Putamen (tissue), 1 donor: ENCODE data around the gene MMP11.
A peak's percentile ranks its signal among the peaks of the same experiment; 100 is the strongest.

Source experiments
- DNase-seq: peaks from one replicate; pipeline ENCODE4 v3.0.0-alpha.2; 2016; ENCODE audit warnings: low spot score

The MMP11 gene

DNA sequence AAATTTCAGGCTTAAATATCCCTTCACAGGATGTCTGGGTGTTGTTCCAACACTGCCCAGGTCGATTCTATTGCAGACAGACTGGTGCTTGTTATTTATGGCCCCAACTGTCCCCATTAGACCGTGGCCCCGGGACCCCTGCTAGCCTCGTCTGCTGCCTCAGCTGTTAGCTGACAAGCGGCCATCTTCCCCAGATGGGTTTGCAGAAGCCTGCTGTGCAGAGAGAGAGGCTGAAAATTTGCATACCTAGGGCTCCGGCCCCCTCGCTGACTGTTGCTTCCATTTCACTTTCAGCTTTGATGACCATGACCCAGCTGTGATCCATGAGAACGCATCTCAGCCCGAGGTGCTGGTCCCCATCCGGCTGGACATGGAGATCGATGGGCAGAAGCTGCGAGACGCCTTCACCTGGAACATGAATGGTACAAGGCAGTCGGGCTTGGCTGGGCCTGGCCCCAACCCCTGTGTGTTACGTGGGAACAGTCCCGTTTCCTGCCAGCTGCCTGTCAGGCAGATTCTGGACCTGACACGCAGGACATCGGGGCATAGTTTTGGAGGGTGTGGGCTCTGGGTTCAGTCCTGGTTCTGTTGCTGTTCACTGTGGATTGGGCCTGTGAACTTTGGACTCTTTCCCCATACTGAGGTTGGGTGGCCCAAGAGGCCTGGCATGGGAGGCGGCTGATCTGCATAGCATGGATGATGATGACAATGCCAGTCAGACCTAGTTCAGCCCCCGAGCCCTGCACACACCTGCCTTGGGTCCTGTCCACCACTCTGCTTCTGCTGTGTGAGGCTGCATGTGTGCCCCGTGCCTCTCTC is 30.6 kb downstream of the MMP11 start:
- no peak for DNase-seq

DNA sequence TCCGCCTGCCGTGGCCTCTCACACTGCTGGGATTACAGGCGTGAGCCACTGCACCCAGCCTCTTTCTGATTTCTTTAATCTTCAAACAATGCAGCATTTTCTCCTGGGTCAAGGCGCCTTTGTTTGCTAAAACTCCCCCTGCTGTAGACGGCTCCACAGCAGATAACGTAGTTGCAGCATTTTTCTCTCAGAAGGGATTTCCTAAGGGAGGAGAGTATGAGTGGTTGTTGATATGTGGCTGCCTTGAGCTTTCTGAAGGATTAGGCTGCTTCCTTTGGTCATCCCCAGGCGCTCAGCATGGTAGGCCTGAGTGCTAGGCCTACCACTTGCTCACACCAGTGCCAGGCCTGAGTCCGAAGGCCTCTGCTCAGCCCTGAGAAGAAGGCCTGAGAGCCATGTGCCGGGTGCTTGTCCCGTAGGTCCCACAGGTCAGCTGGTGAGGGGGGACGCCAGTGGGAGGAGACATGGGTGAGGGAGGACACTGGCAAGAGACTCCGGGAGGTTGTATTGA is 32.2 kb downstream of the MMP11 start:
- no peak for DNase-seq

DNA sequence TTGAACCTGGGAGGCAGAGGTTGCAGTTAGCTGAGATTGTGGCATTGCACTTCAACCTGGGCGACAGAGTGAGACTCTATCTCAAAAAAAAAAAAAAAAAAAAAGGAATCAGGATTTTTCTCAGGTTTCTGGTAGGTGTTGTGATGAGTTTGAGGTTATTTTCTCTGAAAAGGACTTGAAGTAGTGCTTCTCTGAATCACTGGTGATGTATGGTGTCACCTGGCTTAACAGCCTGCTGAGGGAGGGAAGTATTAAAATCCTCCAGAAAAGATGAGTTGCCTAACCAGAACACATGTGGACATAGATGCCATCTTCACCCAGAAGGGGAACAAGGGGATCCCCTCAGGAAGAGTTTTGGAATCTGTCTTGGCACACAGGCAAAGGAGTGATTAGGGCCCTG is 34.2 kb downstream of the MMP11 start:
- DNase-seq: no peak

DNA sequence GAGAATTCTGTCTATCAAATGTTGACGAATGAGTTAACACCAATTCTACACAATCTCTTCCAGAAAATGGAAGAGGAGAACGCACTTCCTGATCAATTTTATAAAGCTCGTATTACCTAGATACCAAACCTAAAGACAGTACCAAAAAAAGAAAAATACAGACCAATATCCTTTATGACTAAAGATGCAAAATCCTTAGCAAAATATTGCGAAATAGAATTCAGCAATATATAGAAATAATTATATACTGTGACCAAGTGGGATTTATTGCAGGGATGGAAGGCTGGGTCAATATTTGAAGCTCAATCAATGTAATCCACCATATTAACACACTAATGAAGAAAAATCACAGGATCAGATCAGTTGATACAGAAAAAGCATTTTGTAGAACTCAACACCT is 39.7 kb downstream of the MMP11 start:
- DNase-seq: no peak

DNA sequence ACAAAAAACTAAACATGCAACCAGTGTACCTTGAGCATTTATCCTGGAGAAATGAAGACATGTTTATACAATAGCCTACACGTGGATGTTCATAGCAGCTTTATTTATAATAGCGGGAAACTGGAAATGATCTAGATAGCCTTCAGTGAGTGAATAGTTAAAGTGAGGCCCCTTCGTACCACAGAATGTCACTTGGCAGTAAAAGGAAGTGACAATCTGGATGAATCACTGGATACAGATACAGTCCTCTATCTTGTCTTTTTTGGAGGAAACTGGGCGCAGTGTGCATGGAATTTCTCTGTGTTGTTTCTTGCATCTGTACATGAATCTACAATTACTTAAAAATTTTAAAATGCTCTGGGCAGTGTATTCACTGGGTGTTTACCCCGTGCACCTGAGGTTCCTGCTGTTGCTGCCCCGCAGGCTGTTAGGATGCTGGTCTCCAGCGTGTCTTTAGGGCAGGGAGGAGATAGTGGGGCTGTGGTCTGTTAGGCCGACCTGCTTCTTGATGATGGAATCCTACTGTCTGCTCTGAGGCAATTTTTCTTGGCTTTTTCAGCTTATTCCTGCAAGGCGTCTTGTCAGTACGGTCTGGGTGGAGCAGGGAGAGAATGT is 43.0 kb downstream of the MMP11 start:
- no peak for DNase-seq

DNA sequence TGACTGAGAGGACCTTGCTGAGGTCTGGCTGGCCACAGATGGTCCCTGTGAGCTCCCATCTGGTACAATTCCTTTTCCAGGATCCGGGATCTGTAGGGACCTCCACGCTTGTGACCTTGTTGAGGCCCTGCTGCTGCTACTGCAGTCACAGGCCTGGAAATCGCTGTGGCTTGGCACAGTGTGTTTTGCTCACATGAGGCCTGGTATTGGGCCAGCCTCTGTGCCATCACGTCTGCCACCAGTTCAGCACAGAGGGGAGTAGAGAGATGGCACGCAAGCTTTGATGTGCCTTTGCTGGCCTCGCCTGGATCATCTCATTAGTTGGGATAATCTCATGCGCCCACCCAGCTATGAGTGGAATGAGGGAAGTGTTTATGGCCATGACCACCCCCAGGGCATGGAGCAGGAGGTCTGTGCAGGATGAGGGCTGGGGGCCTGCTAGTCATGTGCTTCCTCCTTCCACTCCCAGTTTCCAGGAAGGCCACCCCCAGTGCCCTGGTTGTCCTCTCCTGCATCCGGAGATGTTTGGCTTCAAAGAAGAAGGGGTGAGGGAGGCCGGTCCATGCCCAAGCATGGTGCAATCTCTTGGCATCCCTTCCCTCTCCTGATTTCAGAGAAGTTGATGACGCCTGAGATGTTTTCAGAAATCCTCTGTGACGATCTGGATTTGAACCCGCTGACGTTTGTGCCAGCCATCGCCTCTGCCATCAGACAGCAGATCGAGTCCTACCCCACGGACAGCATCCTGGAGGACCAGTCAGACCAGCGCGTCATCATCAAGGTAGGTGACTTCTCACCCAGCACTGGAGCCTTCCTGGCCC is 43.7 kb downstream of the MMP11 start:
- DNase-seq: peak; percentile 73

DNA sequence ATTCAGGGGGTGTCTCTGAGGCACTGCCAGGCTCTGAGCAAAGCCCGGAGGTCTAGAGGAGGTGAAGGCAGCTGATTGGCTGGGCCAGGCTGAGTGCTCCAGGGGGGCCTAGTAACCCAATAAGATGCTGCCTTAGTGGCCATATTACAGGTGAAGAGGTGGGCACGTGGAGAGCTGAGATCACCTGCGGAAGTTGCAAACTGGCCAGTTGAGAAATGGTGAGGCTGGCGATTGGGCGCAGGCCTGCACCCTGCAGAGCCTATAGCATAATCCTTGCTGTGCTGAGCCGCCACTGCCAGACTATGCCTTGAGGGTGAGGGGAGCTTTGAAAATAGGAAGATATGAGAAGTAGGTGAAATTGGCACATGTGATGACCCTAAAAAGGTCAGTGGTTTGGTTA is 44.5 kb downstream of the MMP11 start:
- no peak for DNase-seq

DNA sequence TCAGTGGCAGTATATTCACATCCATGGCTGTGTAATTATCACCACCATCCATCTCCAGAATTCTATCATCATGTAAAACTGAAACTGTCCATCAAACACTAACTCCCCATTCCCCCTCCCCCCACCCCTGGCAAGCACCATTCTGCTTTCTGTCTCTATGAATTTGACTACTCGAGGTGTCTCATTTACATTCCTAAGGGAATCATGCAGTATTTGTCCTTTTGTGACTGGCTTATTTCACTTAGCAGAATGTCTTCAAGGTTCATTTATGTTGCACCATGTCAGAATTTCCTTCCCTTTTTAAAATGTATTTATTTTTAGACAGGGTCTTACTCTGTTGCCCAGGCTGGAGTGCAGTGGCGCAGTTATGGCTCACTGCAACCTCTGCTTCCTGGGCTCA is 45.9 kb downstream of the MMP11 start:
- DNase-seq: no peak

DNA sequence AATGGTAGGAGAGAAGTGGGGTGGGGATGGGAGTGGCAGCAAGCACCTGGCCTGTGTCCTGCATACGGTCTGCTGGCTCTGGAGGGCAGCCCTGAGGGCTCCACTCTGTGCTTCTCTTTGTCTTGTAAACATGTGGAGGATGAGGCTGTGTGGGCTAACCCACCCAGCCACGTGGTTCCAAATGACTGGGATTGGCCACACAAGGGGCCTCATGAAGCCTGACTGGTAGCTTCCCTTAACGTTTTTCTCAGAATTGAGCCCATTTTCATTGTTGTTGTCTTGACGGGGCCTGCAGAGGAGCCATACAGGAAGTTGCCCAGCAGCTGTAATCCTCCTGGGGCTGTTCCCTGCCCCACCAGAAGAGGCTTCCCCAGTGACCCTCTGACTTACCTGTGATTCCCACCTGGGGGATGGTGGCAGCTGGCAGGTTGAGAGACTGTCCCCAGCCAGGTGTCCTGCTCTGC is 48.1 kb downstream of the MMP11 start:
- no peak for DNase-seq

DNA sequence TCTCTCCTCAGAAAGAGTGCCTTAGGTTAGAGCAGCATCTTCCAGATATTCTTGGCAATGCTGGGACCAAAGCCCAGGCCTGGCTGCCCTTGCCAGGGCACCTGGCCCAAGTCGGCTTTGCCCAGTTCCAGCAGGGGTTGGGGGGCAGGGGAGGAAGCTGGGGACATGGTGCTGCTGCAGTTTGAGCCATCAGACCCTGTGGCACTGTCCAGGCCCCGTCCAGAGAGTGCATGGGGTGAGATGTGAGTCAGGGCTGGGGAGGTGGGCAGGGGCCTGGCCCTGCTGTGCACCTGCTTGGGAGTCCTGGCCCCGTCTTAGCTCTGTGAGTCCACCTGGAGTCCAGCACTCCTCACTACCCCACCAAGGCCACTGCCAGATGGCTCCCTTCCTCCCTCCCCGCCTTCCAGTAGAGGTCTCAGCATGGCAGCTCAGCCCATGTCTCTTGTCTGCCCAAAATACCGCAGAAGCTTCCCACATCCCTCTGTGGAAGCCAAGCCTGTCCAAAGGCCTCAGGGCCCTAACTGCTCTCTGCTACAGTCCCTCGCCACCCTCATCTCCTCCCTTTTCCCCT is 49.5 kb downstream of the MMP11 start:
- DNase-seq: no peak

DNA sequence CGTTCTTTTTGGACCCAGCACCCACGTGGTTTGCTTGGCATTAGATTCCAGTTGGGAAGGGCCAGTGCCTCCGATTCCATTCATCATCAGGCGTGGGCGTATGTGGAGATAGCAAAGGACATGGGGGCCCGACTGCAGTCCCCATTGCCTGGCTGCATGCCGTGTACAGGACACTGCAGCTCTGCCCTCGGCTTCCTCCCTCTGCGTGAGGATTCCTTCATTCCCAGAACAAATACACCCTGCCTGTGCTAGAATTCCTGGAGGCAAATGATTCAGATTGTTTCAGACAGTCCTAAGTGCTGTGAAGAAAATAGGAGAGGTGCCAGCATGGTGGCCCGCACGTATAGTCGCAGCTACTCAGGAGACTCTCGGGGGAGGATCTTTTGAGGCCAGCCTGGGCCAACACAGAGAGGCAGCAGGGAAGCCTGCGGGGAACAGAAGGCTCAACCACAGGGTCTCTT is 50.7 kb downstream of the MMP11 start:
- DNase-seq: no peak

DNA sequence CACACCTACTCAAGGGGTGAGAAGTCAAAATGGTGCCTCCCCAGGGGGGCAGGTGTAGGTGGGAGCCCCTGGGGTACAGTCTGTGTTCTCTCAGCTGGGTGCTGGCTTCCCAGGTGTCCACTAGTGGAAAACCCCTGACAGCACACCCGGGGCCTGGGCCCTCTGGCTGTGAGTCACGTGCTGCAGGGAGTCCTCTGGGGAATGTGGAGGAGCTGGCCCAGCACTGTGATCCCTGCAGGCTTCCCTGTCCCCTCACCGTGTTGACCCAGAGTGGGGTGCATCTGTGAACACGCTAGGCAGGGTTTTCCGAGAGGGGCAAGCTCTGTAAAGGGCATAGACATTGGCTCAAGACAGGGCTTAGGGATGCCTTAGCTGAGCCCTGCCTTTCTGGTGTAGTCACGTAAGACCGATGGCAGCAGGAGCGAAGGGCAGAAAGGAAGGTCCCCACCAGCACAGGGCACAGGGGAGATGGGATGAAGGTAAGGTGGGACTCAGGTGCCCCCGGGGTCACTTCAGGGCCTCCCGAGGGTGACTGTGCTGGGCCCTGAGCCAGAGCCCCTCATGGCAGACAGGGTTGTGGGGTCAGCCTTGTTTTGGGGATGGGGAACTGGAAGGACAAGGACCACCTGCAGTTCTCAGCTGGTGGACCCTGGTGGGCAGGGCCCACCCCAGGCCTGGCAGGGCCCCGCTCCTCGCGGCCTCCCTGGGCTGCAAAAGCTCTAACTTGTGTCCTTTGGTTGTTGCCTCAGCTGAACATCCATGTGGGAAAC is 52.0 kb downstream of the MMP11 start:
- DNase-seq: no peak

DNA sequence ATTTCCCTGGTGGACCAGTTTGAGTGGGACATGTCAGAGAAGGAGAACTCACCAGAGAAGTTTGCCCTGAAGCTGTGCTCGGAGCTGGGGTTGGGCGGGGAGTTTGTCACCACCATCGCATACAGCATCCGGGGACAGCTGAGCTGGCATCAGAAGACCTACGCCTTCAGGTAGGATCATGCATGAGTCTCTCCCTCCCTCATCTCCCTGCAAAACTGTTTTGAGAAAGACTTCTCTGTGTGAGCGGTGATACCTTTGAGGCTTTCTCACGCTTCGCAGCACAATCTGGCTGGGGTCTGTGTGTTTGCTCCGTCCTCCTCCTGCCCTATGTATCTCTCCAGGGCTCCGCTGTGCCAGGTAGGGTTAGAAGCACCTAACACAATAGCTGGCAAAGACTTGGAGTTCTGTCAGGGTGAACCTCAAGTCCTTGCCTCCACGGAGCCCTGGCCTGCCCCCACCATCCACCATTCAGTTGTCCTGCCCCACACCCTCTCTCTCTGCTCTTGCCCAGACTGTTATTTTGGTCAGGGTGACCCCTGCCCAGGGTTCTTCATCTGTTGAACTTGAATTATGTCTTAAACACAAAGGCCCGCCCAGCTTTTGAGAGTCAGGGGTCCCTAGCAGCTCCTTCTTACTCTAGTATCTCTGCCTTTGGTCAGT is 52.7 kb downstream of the MMP11 start:
- no peak for DNase-seq

DNA sequence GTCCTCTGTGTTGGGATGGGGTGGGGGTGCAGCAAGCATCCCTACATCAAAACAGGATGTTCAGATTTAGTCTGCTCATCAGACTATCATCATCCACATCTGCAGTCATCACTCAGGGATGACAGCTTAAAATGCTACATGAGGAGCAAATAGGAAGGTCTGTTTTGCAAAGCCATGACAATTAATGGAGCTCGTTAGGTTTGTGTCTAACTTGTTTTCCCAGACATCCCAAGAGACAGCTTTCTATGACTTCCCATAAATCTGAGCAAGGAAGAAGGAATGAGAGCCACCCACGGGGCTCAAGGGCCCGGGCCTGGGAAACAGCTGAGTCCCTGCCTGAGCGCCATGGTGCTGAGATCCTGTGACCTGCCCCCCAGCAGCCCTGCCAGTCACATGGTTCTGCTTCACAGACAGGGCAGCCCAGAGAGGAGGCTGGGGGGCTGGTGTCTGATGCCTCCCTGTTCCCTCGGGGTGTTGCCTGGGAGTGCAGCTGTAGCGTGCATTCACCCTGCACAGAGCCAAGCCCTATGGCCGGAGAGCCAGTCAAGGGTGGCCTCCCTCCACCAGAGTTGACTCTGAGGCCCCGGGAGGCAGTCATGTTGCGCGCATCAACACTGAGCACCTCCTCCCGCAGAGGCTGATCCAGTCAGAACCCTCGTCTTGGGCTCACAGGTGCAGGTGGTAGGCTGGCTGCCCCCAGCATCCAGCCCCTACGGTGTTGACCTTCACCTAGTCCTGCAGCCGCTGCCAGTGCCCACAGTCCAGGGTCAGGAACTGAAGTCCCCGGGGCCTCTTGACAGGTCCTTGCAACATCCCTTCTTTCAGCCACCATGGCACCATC is 54.1 kb downstream of the MMP11 start:
- DNase-seq: no peak

DNA sequence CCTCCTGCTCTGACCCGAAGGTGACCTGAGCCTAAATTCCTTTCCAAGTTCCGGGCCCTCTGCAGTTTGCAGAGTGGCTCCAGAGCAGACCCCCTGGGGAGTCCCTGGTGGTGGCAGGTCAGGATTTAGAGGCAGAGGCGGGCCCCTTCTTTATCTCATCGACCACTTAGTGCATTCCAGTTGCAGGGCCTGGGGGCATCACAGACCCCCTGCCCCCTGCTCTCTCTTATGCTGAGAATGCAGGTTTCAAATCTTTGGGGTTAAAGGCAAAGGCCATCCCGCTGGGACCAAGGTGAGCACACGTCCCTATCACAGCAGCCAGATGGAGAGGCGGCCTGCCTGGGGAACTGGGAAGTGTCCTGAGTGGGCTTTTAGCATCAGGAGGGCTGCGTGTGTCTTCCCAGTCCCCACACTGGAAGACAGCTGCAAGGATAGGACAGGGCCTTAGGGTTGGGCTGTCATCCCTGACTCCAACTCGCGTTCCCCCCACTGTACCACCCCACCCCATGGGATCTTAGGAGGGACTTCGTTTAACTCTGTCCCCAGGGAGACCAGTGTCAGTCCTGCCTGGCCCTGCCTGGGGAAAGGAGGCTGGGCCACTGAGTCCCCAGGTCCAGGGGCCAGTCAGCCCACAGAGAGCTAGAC is 54.8 kb downstream of the MMP11 start:
- no peak for DNase-seq

DNA sequence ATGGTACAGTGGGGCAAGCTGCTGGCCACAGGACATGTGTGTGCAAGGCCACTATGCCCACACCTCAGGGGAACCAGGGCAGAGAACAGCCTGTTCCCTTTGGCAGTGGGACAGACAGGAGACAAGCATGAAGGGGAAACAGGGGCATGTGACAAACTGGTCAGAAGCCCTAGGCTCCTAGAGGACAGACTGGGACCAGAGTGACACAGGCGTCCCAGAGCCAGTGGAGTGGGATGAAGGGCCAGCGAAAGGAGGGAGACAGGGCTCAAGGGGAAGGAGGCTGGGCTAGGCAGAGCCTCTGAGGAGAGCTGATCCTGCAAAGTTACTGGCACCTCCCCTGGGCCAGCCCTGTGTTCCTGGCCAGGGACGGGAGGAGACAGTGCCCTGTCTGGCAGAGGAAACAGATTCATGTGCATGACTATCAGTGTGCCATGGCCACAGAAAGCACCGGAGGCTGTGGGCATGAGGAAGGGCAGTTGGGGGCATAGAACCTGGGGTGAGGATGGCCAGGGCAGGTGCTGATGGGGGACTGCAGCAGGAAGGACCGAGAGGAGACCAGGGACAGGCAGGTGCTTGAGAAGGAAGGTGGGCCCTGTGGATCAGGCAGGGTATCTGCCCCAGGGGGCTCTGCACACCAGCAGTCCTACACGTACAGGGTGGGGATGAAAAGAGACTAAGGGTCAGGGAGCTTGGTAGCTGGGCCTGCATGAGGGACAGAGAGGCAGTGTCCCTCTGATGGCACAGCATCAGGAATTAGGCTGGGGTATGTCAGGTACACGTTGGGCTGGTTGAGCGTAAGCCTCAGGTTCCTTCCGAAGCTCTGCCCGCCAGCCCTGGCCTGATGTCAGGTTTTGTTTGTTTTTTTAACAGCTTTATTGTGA is 56.4 kb downstream of the MMP11 start:
- no peak for DNase-seq

DNA sequence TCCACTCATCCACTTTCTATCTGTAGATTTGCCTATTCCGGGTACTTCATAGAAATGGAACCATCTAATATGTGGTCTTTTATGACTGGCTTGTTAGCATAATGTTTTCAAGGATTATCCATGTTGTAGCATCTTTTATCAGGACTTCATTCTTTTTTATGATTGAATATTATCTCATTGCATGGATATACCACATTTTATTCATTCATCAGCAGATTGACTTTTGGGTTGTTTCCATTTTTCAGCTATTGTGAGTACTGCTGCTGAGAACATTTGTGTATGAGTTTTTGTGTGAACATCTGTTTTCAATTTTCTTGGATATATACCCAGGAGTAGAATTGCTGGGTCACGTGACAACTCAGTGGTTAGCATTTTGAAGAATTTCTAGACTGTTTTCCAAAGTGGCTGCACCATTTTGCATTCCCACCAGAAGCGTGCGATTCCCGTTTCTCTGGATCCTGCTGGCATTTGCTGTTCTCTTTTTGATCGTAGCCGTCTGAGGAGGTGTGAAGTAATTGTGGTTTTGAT is 57.3 kb downstream of the MMP11 start:
- DNase-seq: no peak

DNA sequence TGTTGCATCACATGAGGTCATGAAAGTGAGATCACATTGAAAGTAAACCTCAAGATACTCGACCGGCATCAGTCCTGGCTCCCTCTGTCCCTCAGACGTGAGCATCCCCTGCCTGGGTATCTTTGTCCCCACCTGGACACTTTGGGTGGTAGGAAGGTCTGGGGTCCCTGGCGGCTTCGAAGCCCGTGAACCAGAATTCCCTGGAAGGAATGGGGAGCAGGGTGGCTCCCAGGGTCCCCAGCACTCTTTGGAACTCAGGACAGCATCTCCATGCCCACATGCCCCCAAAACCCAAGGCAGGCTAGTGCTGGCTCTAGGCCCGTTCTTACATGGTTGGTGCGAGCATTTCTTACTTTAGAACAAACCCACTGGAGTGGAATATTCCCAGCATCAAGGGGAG is 58.6 kb downstream of the MMP11 start:
- no peak for DNase-seq
